ENCODE measurements around the gene MGAT4A. TPM values are rescaled to one million over a fixed set of nuclear protein-coding genes. Genes with fewer than 3 reads are reported as not detected.

Gene MGAT4A
- total and polyA plus RNA-seq, 4 donors: 16.1 to 43.7 (median 31.9) TPM

GRCh38 chr2:98572211-98572610 lies 158.7 kb downstream of the MGAT4A start:
- Histone ChIP-seq H3K27ac (ENCODE audit: low read depth in 1 of 2, low read length in 1 of 2) (no peak overlapping the region), H3K9me3 (ENCODE audit: control insufficient read depth in 4 of 4, insufficient read depth in 3 of 4, low read length in 3 of 4) (no peaks in the 10 kb centered on the region), H3K36me3 (ENCODE audit: control insufficient read depth in 4 of 4, insufficient read depth in 4 of 4, low read length in 4 of 4) (peaks cover 3 to 71% (median 11%) of the 10 kb centered on the region in 4 donors), H3K9ac (ENCODE audit: insufficient read depth in 1 of 2, low read length in 2 of 2) (no peak overlapping the region), H3K27me3 (ENCODE audit: control insufficient read depth in 3 of 3, insufficient read depth in 3 of 3, low read length in 2 of 3) (no peaks in the 10 kb centered on the region), H3K4me3 (no peak overlapping the region), H3K4me1 (ENCODE audit: control insufficient read depth in 5 of 5, insufficient read depth in 5 of 5, low read length in 5 of 5) (no peaks in the 10 kb centered on the region)
- TF ChIP-seq CTCF (IDR thresholded peaks at IDR 0.05; ENCODE audit: control extremely low read depth, extremely low read depth): no peak
- ATAC-seq (ENCODE audit: insufficient read depth, low FRiP score) (no peak), DNase-seq (no peak)
- WGBS, 2 donors: 91 to 95% methylated on average over 5 of the region's 5 CpGs

- Histone ChIP-seq H3K36me3 (ENCODE audit: control insufficient read depth in 4 of 4, insufficient read depth in 4 of 4, low read length in 4 of 4) (peaks cover 3 to 71% (median 12%) of the 10 kb centered on the region in 4 donors), H3K27me3 (ENCODE audit: control insufficient read depth in 3 of 3, insufficient read depth in 3 of 3, low read length in 2 of 3) (no peaks in the 10 kb centered on the region)
- 95 to 97% methylated on average over 9 of the region's 9 CpGs for WGBS, 2 donors
These were observed 159.1 kb downstream of the MGAT4A start for GRCh38 chr2:98571796-98572195.

GRCh38 chr2:98571121-98571701 lies 159.7 kb downstream of the MGAT4A start:
- Histone ChIP-seq H3K27ac (ENCODE audit: low read depth in 1 of 2, low read length in 1 of 2) (no peak overlapping the region), H3K4me1 (ENCODE audit: control insufficient read depth in 5 of 5, insufficient read depth in 5 of 5, low read length in 5 of 5) (no peaks in the 10 kb centered on the region), H3K4me3 (no peak overlapping the region), H3K27me3 (ENCODE audit: control insufficient read depth in 3 of 3, insufficient read depth in 3 of 3, low read length in 2 of 3) (no peaks in the 10 kb centered on the region), H3K9me3 (ENCODE audit: control insufficient read depth in 4 of 4, insufficient read depth in 3 of 4, low read length in 3 of 4) (no peaks in the 10 kb centered on the region), H3K36me3 (ENCODE audit: control insufficient read depth in 4 of 4, insufficient read depth in 4 of 4, low read length in 4 of 4) (peaks cover 3 to 70% (median 17%) of the 10 kb centered on the region in 4 donors), H3K9ac (ENCODE audit: insufficient read depth in 1 of 2, low read length in 2 of 2) (no peak overlapping the region)
- WGBS, 2 donors: 91 to 96% methylated on average over 13 of the region's 13 CpGs
- no peak for ATAC-seq (ENCODE audit: insufficient read depth, low FRiP score)
- DNase-seq: no peak
- TF ChIP-seq CTCF (IDR thresholded peaks at IDR 0.05; ENCODE audit: control extremely low read depth, extremely low read depth): no peak

More at GRCh38 chr2:98571796-98572195, 159.1 kb downstream of the MGAT4A start:
- Histone ChIP-seq H3K27ac (ENCODE audit: low read depth in 1 of 2, low read length in 1 of 2) (no peak overlapping the region), H3K4me3 (no peak overlapping the region), H3K9ac (ENCODE audit: insufficient read depth in 1 of 2, low read length in 2 of 2) (no peak overlapping the region), H3K4me1 (ENCODE audit: control insufficient read depth in 5 of 5, insufficient read depth in 5 of 5, low read length in 5 of 5) (no peaks in the 10 kb centered on the region), H3K9me3 (ENCODE audit: control insufficient read depth in 4 of 4, insufficient read depth in 3 of 4, low read length in 3 of 4) (no peaks in the 10 kb centered on the region)
- TF ChIP-seq CTCF (IDR thresholded peaks at IDR 0.05; ENCODE audit: control extremely low read depth, extremely low read depth): no peak
- DNase-seq (no peak), ATAC-seq (ENCODE audit: insufficient read depth, low FRiP score) (no peak)

- no peak for TF ChIP-seq CTCF (IDR thresholded peaks at IDR 0.05; ENCODE audit: control extremely low read depth, extremely low read depth)
- 95% methylated on average over 5 of the region's 5 CpGs for WGBS, 2 donors
- ATAC-seq (ENCODE audit: insufficient read depth, low FRiP score): no peak
These were observed 160.6 kb downstream of the MGAT4A start for GRCh38 chr2:98570356-98570755.

More at GRCh38 chr2:98570356-98570755, 160.6 kb downstream of the MGAT4A start:
- Histone ChIP-seq H3K9me3 (ENCODE audit: control insufficient read depth in 4 of 4, insufficient read depth in 3 of 4, low read length in 3 of 4) (no peaks in the 10 kb centered on the region), H3K4me1 (ENCODE audit: control insufficient read depth in 5 of 5, insufficient read depth in 5 of 5, low read length in 5 of 5) (no peaks in the 10 kb centered on the region), H3K27ac (ENCODE audit: low read depth in 1 of 2, low read length in 1 of 2) (no peak overlapping the region), H3K27me3 (ENCODE audit: control insufficient read depth in 3 of 3, insufficient read depth in 3 of 3, low read length in 2 of 3) (no peaks in the 10 kb centered on the region), H3K36me3 (ENCODE audit: control insufficient read depth in 4 of 4, insufficient read depth in 4 of 4, low read length in 4 of 4) (peaks cover 3 to 76% (median 14%) of the 10 kb centered on the region in 4 donors), H3K4me3 (no peak overlapping the region), H3K9ac (ENCODE audit: insufficient read depth in 1 of 2, low read length in 2 of 2) (no peak overlapping the region)
- no peak for DNase-seq
